EL (cell line): Measurements from ENCODE around the gene IFITM2.
A peak's percentile ranks its signal among the peaks of the same experiment; 100 is the strongest.
"Not testable (repeated sequence)": the region's sequence is repeated elsewhere in the genome, so short reads cannot be mapped to it uniquely, and the experiment has no call there.

Experiments used
- DNase-seq: peaks from one replicate; pipeline ENCODE4 v3.0.0-alpha.2; 2016

Gene IFITM2

GRCh38 chr11:350033-350722 lies 42.6 kb downstream of the IFITM2 start:
- not testable (repeated sequence) for DNase-seq

- no peak for DNase-seq
Measured at GRCh38 chr11:350723-351255, 43.2 kb downstream of the IFITM2 start.

GRCh38 chr11:351411-351810 lies 43.8 kb downstream of the IFITM2 start:
- no peak for DNase-seq

- no peak for DNase-seq
Measured at GRCh38 chr11:352456-353031, 44.9 kb downstream of the IFITM2 start.

- DNase-seq = peak; percentile 65
Measured at GRCh38 chr11:353179-353873, 45.7 kb downstream of the IFITM2 start.

GRCh38 chr11:355581-356458 lies 48.2 kb downstream of the IFITM2 start:
- peak; percentile 95 for DNase-seq

GRCh38 chr11:356610-357009 lies 49.0 kb downstream of the IFITM2 start:
- DNase-seq = no peak

- no peak for DNase-seq
Measured at GRCh38 chr11:357582-357981, 50.0 kb downstream of the IFITM2 start.

- no peak for DNase-seq
Measured at GRCh38 chr11:358129-358800, 50.6 kb downstream of the IFITM2 start.
